Pulmonary artery endothelial cell (primary cell): ENCODE measurements around the gene FAM76B. TPM values are rescaled to one million over a fixed set of nuclear protein-coding genes. Genes with fewer than 3 reads are reported as not detected.
"Not testable (repeated sequence)": the region's sequence is repeated elsewhere in the genome, so short reads cannot be mapped to it uniquely, and the experiment has no call there.

Experiments used
- DNase-seq: peaks from one replicate; pipeline ENCODE4 v3.0.0-alpha.2; 2011; ENCODE audit warnings: low read depth, low spot score
- total RNA-seq: library from RNA; depleted of rRNA; stranded (reverse); fragments of >200 nt; gene quantifications from 2 replicates; pipeline ENCODE4 v1.2.3, GENCODE V29; 2014

FAM76B gene
- total RNA-seq: 20.8 and 22.6 TPM in 2 replicates

DNA sequence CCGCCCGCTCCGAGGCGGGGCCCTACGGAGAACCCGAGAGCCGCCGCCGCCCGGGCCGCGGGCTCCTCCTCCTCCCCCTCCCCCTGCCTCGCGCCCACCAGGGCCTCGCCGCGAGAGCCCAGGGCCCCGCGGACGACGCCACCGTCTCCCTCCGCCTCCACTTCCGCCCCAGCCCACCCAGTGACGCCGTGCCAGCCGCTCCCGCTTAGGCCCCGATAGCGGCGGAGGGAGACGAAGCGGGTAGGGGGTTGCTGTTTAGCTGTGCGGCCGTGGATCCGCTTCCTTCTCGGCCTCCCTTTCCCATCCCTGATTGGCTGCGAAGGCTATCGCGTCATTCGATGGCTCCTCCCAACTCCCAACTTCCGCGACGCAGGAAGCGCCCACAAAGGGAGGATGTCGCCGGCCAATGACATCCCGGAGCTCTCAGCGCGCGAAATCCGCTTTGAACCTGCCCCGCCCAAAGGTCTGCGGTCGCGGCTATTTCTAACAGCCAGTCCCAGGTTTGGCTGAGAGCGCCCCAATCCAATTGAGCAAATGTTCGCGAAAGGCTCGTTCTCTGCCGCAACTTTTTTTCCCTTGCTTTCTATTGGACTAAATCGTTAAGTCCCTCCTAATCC, at the start of gene FAM76B:
FAM76B (minus strand) TSS at position 277 of the 617 bp plus-strand sequence. CDS start 304 bp downstream, outside the sequence.
- DNase-seq: peak; percentile 97

DNA sequence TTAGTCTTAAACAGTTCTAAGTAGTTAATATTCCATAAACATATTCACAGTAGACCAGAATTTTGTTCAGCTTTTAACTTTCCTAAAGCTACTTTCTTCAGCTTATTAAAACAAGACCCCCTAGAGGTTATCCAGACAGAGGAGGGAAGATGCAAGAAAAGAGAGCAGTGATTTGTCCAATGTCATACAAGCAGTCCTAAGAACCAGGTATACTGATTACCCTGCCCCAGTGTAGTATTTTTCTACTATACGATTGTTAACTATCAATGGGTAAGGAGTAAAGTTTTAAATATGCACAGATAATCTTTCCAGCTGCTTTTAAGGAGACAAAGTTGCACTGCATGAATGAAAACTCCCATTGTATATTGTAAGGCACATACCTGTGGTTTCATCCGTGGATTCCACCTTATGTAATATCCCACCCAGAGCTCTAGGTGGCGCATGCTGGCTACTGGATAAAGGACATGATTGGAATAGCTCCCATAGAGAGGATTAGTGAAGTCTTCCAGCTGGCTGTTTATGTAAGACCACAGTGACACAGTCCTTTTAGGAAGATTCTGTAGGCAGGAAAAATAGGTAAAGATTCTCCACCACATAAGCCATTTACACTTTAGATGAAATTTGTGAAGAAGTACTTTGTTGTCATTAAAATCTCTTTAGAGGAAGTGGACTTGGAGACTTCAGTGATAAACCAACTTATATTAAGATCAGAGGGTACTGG, 46.3 kb upstream of the FAM76B start:
- DNase-seq: peak; percentile 36

DNA sequence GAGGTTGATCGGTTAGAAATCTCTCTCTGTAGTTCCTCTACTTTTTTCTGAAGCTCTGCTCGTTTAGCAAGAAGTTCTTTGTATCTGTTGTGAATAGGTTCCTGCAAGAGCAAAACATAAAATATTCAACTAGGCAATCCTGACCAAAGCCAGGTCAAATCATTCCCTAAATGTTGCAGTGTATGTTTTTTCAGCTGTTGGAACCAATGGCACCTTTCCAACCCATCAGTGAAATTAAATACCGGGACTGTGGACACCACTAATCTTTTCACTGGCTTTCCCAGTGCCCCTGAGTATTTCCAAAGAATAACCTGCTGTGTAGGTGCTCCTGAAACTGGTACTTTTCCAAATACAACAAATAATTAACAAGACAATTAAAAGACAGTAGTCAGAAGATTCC, 45.8 kb upstream of the FAM76B start:
- DNase-seq: no peak

DNA sequence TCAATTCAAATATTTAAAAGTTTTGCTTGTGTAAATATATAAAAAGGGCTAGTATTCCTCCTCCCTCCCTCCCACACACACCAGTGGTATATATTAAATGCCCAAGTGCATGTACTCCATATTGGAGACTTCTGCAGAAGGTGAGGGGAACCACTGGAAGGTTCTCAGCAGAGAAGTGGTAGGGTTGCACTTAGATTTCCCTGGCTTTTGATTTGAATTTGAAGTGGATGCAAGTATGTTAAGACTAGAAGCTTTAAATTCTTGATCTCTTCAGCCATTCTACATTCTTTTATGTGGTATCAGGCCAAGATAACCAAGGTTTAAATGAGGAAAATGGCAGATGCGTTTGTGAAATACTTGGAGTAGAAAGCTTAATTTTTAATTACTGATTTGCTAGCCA, 43.8 kb upstream of the FAM76B start:
- DNase-seq: no peak

DNA sequence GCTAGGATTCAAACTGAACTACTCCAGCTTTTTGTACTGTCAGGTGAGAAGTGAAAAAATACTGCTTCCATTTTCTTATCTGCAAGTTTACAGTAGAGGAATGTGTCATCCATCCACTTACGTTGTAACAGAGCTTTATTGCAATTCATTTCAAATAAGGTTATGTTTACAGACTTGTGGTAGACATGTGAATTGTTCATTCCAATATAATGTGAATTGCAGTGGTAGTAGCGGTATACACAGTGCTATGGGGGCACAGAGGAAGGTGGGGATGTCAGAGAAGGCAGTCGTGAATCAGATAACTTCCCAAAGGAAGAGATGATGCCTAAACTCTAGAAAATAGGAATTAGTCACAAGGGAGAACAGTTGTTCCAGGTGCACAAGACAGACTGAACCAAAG, 43.2 kb upstream of the FAM76B start:
- DNase-seq: no peak

DNA sequence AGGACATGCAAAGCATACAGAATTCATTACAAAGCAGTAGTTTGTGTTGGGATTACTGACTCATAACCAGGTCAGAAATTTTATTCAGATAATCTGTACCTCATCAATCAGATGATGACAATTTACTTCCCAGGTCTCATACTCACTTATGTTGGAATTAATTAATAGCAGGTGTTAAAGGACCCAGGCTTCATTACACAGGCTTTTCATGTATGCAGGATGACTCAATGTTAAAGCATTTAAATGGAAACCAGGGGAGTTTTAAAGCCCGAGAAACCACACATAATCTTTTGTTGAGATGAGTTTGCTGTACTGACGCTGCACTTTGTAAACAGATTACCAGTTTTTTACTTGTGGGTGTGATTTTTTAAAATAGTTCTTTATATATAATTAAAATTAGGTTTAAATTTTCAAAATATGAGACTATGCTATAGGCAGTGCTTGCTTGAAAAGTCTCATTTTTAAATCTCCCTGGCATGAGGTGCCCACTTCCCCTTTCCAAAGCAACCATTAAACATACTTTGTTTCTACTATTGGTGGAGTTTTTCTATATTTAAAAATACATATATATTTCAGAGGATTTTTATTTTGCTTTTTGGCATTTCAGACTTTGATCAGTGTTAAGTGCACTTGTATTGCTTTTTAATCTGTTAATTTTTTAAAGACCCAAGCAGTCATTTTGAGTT, 41.8 kb upstream of the FAM76B start:
- no peak for DNase-seq

DNA sequence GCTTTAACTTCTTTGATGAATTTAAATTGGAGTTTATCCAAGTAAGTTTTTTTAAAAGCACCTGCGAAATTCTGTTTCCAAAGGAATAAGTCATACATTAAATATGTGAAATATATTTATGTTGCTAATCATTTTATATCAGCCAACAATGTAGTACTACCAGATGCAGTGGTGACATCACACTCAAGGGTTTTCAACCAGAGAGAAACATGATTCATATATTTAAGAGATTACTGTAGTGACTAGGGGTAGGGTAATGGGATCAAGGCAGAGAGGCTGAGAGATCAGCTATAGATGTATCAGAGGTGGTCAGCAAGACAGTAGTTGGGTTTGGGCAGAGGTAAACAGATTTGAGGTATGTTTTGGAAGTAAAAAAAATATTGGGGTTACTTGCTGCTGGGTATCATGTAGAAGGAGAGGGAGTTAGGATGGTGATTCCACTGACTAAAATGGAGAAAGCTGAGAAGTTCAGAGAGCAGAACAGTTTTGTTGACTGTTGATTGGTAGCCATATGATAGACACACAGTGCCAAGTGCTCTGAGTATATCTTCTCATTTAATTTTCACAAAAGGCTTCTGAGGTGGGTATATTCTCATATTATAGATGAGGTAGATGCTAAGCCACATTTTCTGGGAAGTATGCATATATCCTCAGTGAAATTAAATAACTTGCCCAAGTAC, 40.1 kb upstream of the FAM76B start:
- no peak for DNase-seq

DNA sequence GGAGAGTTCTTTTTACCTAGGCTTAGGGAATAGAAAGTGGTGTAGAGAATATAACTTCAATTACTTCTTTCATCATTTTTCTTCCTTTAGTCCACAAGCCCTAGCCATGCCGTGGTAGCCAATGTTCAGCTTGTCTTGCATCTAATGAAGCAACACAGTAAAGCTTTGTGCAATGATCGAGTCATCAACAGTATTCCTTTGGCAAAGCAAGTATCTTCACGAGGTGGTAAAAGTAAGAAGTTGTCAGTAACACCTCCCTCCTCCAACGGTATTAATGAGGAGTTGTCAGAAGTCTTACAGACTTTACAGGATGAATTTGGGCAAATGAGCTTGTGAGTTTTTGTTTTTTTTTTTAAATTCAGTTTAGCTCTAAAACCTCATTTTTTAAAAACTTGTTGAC, 38.1 kb upstream of the FAM76B start:
- no peak for DNase-seq

DNA sequence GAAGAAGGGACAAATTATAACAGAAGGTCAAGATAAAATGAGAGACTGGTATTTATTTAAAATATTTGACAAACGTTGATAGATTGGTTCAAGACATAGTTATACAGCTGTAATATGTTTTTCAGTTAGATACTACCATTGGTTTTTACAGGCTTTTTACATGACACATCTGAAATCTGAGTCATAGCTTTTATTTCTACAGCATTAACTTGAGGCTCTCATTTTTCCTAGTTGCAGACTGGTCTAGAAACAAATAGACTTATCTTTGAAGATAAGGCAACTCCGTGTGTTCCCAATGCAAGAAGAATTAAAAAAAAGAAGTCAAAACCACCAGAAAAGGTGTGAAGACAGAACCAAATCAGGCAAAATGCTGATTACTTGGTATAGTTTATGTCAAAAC, 32.1 kb upstream of the FAM76B start:
- DNase-seq: no peak

DNA sequence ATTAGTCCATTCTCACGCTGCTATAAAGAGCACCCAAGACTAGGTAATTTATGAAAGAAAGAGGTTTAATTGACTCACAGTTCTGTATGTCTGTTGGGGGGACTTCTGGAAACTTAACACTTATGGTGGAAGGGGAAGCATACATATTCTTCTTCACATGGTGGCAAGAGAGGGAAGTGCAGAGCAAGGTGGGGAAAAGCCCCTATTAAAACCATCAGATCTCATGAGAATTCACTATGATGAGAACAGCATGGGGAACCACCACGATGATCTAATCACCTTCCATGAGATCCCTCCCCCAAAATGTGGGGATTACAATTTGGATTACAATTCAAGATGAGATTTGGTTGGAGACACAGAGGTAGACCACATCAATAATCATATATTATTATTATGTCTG, 26.5 kb upstream of the FAM76B start:
- DNase-seq: no peak

DNA sequence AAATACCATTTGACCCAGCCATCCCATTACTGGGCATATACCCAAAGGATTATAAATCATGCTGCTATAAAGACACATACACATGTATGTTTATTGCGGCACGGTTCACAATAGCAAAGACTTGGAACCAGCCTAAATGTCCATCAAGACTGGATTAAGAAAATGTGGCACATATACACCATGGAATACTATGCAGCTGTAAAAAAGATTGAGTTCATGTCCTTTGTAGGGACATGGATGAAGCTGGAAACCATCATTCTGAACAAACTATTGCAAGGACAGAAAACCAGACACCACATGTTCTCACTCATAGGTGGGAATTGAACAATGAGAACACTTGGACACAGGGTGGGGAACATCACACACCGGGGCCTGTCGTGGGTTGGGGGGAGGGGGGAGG, 21.5 kb upstream of the FAM76B start:
- DNase-seq: not testable (repeated sequence)

DNA sequence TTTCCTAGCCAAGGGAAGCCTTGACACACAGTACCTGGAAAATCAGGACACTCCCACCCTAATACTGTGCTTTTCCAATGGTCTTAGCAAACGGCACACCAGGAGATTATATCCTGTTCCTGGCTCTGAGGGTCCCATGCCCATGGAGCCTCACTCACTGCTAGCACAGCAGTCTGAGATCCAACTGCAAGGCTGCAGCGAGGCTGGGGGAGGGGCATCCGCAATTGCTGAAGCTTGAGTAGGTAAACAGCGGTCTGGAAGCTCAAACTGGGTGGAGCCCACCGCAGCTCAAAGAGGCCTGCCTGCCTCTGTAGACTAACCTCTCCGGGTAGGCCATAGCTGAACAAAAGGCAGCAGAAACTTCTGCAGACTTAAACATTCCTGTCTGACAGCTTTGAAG, 16.9 kb upstream of the FAM76B start:
- not testable (repeated sequence) for DNase-seq

DNA sequence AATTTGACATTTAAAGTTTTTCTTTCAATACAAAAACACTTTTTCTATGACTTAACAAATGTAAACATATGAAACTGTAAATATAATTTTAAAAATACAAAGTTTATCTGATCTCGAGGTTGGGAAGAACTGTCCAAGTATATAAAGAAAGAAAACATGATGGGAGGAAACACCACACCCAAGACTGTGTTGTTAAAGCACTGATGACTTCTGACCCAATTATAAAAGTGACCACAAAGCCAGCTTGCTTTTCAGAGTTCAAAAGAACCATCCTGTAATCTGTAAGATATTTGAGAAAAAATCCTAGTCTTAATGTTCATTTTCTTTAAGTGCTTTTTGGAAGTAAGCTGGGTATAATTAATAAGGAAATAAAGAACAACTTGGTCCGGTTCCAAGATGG, 16.3 kb upstream of the FAM76B start:
- no peak for DNase-seq

DNA sequence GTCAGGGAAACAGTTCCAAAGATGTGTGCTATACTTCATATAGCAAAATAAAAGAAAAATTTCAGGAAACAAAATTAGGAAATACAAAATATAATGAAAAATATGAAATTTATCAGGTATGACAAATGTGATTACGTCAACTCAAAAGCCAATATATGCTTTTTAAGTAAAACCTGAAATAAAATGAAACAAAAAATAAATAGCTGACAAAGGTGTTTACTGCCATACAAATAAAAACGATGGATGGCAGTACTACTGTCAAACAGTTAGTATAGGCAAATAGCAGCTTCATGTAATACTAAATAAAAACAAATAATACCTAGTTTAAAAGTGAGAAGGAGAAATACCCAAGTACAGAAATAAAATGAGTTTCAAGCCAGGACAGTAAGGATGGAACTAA, 14.4 kb upstream of the FAM76B start:
- DNase-seq: no peak

DNA sequence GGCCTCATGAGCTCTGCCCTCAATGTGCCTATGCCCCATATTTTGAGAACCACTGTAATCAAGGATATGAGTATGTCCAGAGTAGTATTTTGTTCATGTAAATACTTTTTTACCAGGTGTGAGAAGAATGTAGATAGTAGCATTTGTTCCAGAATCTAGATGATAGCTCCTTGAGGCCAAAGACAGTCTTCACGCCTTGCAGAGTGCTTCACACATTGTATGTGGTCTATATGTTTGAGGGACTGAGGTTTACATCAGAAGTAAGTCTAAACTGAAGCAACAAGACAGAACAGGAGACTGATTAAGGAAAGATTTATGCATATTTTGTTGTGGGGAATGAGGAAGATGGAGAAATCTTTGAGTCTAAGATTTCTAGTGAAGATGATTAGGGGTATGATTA, 13.2 kb upstream of the FAM76B start:
- no peak for DNase-seq

DNA sequence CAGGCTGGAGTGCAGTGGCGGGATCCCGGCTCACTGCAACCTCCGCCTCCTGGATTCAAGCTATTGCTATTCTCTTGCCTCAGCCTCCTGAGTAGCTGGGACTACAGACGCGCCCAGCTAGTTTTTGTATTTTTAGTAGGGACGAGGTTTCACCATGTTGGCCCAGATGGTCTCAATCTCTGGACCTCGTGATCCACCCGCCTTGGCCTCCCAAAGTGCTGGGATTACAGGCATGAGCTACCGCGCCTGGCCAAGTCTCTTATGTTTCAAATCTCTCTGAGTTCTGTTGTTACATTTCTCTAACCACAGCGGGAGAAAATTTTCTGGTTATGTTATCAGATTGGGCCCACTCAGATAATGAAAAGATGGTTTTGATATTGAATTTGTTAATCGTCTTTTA, 10.9 kb upstream of the FAM76B start:
- DNase-seq: no peak

DNA sequence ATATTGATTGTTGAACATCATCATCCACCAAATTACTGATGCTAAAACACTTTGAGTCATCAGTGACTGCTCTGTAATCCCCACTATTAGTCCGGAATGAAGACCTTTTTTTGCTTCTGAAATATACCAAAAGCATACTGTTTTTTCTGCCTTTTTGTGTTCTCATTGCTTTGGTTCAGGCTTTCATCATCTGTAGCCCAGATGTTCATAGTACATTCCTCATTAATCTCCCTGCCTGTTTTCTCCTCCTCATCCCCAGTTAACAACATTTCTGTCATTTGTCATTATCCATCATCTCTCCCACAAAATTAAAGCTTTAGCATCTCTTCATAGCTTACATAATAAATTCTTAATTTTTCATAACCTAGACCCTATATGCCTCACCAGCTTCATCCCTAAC, 10.0 kb upstream of the FAM76B start:
- DNase-seq: no peak

DNA sequence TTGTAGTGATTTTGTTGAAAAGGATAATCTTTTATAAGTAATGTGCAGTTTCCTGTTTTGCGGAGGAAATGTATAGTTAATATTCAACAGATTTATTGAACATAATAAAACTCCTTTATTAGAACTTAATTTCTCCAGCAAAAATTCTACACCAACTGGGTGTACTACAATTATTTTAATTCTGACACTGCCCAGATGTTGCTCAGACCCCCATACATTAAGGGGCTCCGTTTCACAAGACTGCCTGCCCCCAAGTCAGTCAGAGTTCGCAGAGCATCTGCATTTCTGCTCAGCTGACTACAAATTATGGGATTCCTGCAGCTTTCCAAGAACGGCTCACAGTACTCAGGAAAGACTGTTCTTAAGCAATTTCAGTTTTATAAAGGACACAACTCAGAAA, 6.9 kb upstream of the FAM76B start:
- no peak for DNase-seq

DNA sequence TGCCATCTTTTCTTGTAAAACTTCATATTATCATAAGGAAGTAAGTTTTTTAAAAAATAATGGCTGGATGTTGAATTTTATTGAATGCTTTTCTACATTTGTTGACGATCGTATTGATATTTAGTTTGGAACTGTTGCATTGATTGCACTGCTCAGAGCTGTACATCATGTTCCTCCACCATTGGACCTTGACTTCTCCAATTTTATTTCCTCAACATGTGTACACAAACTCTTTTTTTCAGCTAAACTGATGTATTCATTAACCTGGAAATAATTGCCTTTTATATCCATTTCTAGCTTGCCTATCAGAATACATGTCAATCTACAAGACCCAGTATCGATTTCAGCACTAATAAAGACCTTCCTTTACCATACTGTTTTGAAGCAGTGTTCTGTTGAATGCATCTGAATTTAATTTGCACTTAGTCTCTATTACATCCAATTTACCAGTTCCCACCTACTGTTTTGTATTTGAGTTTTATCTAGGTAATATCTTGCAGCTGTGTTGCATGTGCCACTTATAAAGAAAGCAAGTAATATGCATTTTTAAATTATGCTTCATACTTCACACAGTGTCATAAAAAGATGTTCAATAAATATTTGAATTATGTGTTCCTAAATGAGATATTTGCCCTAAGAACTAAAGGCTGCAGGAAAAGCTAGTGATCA, 6.2 kb upstream of the FAM76B start:
- no peak for DNase-seq

DNA sequence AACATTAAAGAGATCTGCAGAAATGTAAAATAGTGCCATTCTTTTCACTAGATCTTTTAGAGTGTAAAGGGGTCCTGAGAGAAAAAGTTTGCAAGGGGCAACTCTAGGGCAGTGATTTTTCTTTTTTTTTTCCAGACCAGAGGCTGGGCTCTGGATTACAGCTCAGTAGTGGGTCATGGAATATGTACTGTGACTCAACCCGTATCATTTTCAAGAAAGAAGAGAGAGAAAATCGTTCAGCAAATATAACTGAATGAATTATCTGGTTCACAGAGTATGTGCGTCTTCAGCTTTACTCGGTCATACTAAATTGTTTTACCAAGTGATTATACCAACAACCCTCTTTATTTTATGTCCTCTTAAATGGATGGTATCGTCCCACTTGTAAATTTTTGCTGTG, 4.5 kb upstream of the FAM76B start:
- no peak for DNase-seq

DNA sequence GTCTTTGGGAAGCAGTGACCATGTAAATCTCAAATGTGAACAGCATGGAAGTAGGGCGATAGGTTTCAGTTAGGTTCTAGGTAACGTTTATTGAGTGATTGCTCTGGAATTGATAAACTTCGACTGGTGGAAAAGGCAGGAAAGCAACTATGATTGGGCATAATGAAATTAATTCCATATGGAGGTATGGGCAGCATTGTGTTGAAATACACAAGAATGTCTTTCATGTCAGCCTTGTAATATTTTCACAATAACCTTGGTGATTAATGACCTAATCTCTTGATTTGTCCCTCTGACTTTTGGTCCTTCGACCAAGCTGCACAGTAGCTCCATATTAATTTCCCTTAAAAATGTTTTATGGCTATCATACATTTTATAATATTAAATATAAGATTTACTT, 3.5 kb upstream of the FAM76B start:
- no peak for DNase-seq

DNA sequence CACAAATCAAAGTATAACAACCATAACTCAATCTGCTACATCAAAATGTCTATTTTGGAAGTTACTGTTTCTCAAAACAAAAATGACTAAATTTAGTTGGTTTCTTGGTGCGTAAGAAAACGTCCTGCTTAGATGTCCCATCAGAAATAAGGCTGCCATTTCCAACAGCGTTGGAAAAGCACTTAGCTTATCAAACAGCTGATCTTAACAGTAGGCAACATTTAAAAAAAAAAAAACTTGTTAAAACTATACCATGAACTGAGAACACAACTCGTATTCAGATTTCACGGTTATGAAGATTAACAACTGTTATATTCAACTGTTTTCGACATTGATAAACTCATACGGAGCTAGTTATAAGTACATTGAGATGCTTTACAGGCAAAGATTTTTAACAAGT, 3.1 kb upstream of the FAM76B start:
- DNase-seq: no peak
